GM12801 (cell line): ENCODE measurements around the gene FNDC5.

Experiments used
- TF ChIP-seq, protein P1 (sequence below): IDR thresholded peaks from one replicate; pipeline ENCODE4 v1.5.1; 2011; ENCODE audit warnings: control low read depth; ENCODE audit not compliant: insufficient read length; ENCODE audit errors: extremely low read depth

Gene FNDC5

DNA sequence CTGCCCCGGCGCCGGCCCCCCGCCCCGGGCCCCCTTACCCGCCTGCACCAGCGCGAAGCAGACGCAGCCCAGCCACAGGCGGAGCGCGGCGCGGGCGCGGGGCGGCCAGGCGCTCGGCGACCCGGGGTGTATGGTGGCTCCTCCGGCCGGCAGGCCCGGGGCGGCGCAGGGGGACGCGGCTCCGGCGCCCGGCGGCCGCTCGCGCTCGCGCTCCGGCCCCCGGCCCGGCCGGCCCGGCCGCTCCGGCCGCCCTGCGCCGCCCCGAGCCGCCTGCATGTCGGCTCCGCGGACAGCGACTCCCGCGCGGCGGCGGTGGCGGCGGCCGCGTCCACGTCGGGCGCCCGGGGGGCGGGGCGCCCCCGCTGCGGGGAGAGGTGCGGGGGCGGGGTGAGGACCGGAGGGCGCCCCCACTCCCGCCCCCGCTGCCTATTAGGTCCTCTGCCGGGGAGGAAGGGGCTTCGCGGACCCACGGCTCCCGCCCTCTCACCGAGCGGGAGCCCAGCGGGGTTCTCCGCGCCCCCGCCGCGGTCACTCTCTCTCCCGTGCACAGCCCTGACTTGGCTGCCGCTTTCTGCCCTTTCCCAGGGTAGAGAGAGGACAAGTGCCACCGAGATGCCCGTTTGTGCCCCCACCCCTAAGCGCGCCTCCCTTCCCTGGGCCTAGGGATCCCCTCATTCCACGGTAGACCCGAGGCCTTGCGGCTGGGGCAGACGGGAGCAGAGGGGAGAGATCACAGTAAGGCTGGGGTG lies at the start of gene FNDC5:
FNDC5 (minus strand) TSS at position 298 of the 749 bp plus-strand sequence.
- TF ChIP-seq, protein P1, sequence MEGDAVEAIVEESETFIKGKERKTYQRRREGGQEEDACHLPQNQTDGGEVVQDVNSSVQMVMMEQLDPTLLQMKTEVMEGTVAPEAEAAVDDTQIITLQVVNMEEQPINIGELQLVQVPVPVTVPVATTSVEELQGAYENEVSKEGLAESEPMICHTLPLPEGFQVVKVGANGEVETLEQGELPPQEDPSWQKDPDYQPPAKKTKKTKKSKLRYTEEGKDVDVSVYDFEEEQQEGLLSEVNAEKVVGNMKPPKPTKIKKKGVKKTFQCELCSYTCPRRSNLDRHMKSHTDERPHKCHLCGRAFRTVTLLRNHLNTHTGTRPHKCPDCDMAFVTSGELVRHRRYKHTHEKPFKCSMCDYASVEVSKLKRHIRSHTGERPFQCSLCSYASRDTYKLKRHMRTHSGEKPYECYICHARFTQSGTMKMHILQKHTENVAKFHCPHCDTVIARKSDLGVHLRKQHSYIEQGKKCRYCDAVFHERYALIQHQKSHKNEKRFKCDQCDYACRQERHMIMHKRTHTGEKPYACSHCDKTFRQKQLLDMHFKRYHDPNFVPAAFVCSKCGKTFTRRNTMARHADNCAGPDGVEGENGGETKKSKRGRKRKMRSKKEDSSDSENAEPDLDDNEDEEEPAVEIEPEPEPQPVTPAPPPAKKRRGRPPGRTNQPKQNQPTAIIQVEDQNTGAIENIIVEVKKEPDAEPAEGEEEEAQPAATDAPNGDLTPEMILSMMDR, result no peak

DNA sequence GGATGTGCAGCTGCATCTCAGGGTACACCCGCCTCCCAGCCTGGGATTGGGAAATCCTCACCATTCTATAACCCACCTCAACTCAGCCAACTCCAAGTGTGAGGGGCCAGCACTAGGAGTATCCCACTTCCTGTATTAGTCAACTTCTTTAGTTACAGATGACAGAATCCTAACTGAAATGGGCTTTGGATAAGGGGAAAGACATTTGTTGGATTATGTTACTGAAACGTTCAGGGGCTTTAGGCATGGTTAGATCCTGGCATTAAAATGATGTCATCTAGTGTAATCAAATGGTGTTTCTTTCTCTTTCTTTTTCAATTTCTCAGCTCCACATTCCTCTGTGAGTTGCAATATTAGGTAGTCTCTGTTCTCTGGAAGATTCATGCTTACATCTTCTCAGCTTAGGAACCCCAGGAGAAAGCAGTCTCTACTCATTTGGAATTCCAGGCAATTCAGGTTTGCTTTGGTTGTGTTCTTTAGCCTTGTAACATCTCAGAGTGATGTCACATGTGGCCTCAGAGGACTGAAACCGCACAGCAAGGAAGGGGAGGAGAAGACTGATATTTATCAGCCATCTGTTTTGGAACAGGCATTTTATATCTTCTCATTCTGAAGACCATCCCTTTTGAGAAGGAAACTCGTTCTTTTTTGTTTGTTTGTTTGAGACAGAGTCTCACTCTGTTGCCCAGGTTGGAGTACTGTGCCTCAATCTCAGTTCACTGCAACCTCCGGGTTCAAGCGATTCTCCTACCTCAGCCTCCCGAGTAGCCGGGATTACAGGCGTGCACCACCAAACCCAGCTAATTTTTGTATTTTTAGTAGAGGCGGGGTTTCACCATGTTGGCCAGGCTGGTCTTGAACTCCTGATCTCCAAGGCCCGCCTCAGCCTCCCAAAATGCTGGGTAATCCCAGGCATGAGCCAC lies 49.4 kb upstream of the FNDC5 start:
- TF ChIP-seq, protein P1, result no peak

DNA sequence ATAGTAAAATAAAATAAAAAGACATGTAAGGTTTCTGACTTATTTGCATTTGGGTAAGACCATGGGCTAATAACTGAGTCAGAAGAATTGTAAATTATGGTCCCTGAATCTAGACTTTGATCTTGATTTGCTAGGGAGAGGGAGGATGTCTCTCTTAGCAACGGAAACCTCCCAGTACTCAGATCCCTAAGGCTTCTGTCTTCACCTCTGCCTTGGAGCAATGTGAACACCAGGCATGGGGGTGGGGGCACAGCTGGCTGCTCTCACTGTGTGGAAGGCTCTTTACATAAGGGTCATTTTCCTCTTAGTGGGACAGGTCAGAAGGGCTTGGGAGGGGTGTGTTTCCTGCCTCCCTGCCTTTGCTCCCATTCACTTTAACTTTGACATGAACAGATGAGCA lies 47.5 kb upstream of the FNDC5 start:
- TF ChIP-seq, protein P1, result no peak

DNA sequence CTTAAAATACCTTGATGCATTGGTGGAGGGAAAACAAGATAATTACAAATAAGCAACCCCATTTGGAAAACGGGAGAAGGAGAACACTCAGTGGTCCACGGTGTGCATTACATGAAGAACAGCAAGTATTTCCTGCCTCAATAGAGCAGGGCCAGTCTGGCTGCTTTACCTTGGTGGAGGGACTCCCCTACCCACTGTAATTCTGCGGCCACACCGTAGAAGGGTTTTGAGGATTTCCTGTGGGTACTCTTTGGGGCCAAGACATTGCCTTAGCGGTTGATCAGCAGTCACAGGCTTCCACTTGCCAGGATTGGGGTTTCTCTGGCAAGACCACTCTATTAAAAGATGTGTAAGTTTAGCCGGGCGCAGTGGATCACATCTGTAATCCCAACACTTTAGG lies 46.8 kb upstream of the FNDC5 start:
- TF ChIP-seq, protein P1, result no peak

DNA sequence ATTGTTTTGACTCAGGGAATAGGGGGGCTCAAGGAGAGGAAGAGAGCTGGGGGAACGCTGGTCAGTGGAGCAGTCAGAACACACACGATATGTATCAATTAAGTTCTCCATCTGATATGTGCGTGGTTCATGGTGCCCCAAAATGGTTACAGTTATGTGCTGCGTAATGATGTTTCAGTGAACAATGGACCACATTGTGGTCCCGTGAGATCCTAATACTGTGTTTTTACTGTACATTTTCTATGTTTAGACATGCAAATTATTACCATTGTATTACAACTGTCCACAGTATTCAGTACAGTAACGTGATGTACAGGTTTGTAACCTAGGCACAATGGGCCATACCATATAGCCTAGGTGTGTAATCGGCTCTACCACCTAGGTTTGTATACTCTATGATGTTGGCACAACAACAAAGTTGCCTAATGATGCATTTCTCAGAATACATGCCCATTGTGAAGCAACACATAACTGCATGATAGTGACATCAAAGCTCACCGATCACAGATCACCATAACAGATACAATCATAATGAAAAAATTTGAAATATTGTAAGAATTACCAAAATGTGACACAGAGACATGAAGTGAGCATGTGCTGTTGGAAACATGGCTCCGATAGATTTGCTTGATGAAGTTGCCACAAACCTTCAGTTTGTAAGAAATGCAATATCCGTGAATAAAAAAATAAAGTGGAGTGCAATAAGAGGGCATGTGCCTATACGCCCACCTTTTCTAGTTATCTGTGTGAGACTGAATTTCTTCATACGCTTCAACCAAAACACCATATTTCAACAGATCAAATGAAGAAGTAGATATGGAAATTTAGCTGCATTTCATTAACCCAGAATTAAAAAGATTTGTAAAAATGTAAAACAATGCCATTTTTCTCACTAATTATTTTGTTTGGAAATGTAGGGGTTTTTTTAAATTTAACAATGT lies 45.3 kb upstream of the FNDC5 start:
- TF ChIP-seq, protein P1, result no peak

DNA sequence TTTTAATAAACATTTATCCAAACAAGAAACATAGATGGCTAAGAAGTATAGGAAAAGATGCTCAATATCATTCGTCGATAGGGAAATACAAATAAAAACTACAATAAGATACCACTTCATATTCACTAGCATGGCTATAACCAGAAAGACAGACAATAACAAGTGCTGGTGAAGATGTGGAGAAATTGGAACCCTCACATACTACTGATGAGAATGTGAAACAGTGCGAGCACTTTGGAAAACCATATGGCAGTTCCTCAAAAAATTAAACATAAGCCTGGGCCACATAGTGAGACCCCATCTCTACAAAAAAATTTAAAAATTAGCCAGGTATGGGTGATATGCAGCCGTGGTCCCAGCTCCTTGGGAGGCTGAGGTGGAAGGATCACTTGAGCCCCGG lies 39.6 kb upstream of the FNDC5 start:
- TF ChIP-seq, protein P1, result no peak
